SK-N-SH (cell line): ENCODE results near the gene HEXD. TPM values are rescaled to one million over a fixed set of nuclear protein-coding genes. Genes with fewer than 3 reads are reported as not detected.

Experiments used
- CTCF ChIA-PET: fragments of 300-600, 350-600 bp; formaldehyde crosslinking; extraction: SDS; loops from one replicate; lab custom pipeline; 2021; lab: Yijun Ruan, JAX
- POLR2A ChIA-PET: fragments of 350-600 bp; sonication (Branson Sonifier 250); formaldehyde crosslinking; extraction: SDS; loops from one replicate; lab custom pipeline; 2020; ENCODE audit warnings: antibody characterized with exemption, inconsistent platforms; lab: Yijun Ruan, JAX
- DNase-seq: peaks from one replicate; pipeline ENCODE4 v3.0.0; 2012
- H2AFZ ChIP-seq: fragments of 200-600 bp; sonication (generic); 2 replicates; pipeline ENCODE4 v1.8.1; 2016; ENCODE audit warnings: antibody characterized with exemption, mild to moderate bottlenecking, low read depth
- H3F3A ChIP-seq: fragments of 200-600 bp; sonication (generic); replicated peaks from 2 replicates; pipeline ENCODE3; 2016; ENCODE audit warnings: antibody characterized with exemption, mild to moderate bottlenecking; ENCODE audit not compliant: insufficient read depth
- H3K27ac ChIP-seq, 2 experiments: fragments of 200-500 bp in 1 of 2; fragments of 200-600 bp in 1 of 2; sonication (Bioruptor generic) in 1 of 2; sonication (generic), shearing (Covaris generic) in 1 of 2; 2 replicates each; pipeline versions ENCODE4 v1.5.1 to v1.6.1; 2014 to 2016; ENCODE audit warnings: low read depth in 2 of 2, inconsistent platforms in 1 of 2, low read length in 1 of 2, mild to moderate bottlenecking in 1 of 2, mixed read lengths in 1 of 2
- H3K27me3 ChIP-seq: fragments of 200-600 bp; sonication (generic), shearing (Covaris generic); 2 replicates; pipeline ENCODE4 v1.6.1; 2016; ENCODE audit warnings: mixed run types; ENCODE audit not compliant: insufficient read depth
- H3K36me3 ChIP-seq, 2 experiments: fragments of 200-500 bp in 1 of 2; fragments of 200-600 bp in 1 of 2; sonication (Bioruptor generic) in 1 of 2; sonication (generic) in 1 of 2; replicated peaks in 1 of 2; 2 replicates each; pipeline versions ENCODE3 to v1.5.1; 2014 to 2016; ENCODE audit warnings: low read length in 1 of 2, mild to moderate bottlenecking in 1 of 2; ENCODE audit not compliant: insufficient read depth in 2 of 2, control insufficient read depth in 1 of 2
- H3K4me1 ChIP-seq, 2 experiments: fragments of 200-500 bp in 1 of 2; fragments of 200-600 bp in 1 of 2; sonication (Bioruptor generic) in 1 of 2; sonication (generic), shearing (Covaris generic) in 1 of 2; 2 replicates each; pipeline versions ENCODE4 v1.5.1 to v1.6.1; 2014 to 2016; ENCODE audit warnings: low read depth in 1 of 2, low read length in 1 of 2, mixed run types in 1 of 2; ENCODE audit not compliant: insufficient read depth in 2 of 2, control insufficient read depth in 1 of 2
- H3K4me2 ChIP-seq: fragments of 200-600 bp; sonication (generic), shearing (Covaris generic); 2 replicates; pipeline ENCODE4 v1.6.1; 2017; ENCODE audit warnings: mixed run types
- H3K4me3 ChIP-seq, 2 experiments: fragments of 200-500 bp in 1 of 2; fragments of 200-600 bp in 1 of 2; sonication (Bioruptor generic) in 1 of 2; sonication (generic), shearing (Covaris generic) in 1 of 2; 2 replicates each; pipeline versions ENCODE4 v1.5.1 to v1.8.1; 2014 to 2016; ENCODE audit warnings: low read depth in 2 of 2, inconsistent platforms in 1 of 2, low read length in 1 of 2, mild to moderate bottlenecking in 1 of 2, mixed read lengths in 1 of 2, moderate library complexity in 1 of 2
- H3K79me2 ChIP-seq: fragments of 200-600 bp; sonication (generic); 2 replicates; pipeline ENCODE4 v1.8.1; 2017; ENCODE audit warnings: mild to moderate bottlenecking; ENCODE audit not compliant: insufficient read depth
- H3K9ac ChIP-seq: fragments of 200-600 bp; sonication (generic); 2 replicates; pipeline ENCODE4 v1.6.1; 2017; ENCODE audit warnings: mixed run types
- H3K9me2 ChIP-seq: fragments of 200-600 bp; sonication (generic); 2 replicates; pipeline ENCODE4 v1.6.1; 2017; ENCODE audit warnings: mixed run types
- H3K9me3 ChIP-seq: fragments of 200-600 bp; sonication (generic); 2 replicates; pipeline ENCODE4 v1.6.1; 2017; ENCODE audit warnings: mixed run types, mild to moderate bottlenecking, moderate library complexity
- H4K20me1 ChIP-seq: fragments of 200-600 bp; sonication (generic); 2 replicates; pipeline ENCODE4 v1.6.1; 2017; ENCODE audit warnings: mild to moderate bottlenecking, mixed run types; ENCODE audit not compliant: insufficient read depth
- CHD2 ChIP-seq: fragments of 150-350 bp; IDR thresholded peaks from 2 replicates; pipeline ENCODE4 v1.6.1; 2018; ENCODE audit warnings: low read length; ENCODE audit not compliant: partially characterized antibody
- ELF1 ChIP-seq: IDR thresholded peaks from 2 replicates; pipeline ENCODE4 v1.4.0; 2012
- IRF3 ChIP-seq: fragments of 150-350 bp; IDR thresholded peaks from 2 replicates; pipeline ENCODE4 v1.6.1; 2016; ENCODE audit warnings: mild to moderate bottlenecking, low read depth, low read length
- MEF2A ChIP-seq: IDR thresholded peaks from 2 replicates; pipeline ENCODE4 v1.4.0; 2012; ENCODE audit warnings: low read depth, borderline replicate concordance
- NRF1 ChIP-seq: IDR thresholded peaks from 2 replicates; pipeline ENCODE4 v1.6.1; 2012; ENCODE audit warnings: low read depth, mild to moderate bottlenecking, low read length
- POLR2AphosphoS5 ChIP-seq: IDR thresholded peaks from 2 replicates; pipeline ENCODE4 v1.6.1; 2012; ENCODE audit warnings: low read depth, low read length
- RXRA ChIP-seq: IDR thresholded peaks from 2 replicates; pipeline ENCODE4 v1.4.0; 2012; ENCODE audit warnings: low read depth, mild to moderate bottlenecking, borderline replicate concordance
- USF1 ChIP-seq: IDR thresholded peaks from 2 replicates; pipeline ENCODE4 v1.4.0; 2012; ENCODE audit warnings: low read depth, borderline replicate concordance
- USF2 ChIP-seq: fragments of 150-350 bp; IDR thresholded peaks from 2 replicates; pipeline ENCODE4 v1.6.1; 2017; ENCODE audit warnings: antibody characterized with exemption, low read length, low read depth, borderline replicate concordance
- WGBS: methylation state at CpG from one replicate; pipeline ENCODE4 v1.1.6; 2017; ENCODE audit warnings: low lambda C conversion rate; 5-methylcytosine and 5-hydroxymethylcytosine counted together
- polyA plus RNA-seq, 3 experiments: library from polyadenylated mRNA; depleted of rRNA; stranded (reverse); fragments of >200 nt; gene quantifications; 2 replicates each; pipeline ENCODE4 v1.2.3, GENCODE V29; 2012
- TF ChIP-seq, protein P1 (sequence below): IDR thresholded peaks from 2 replicates; pipeline ENCODE4; 2012
- TF ChIP-seq, protein P2 (sequence below): fragments of 200-600 bp; sonication (generic); IDR thresholded peaks from 2 replicates; pipeline ENCODE4 v1.6.1; 2017; ENCODE audit warnings: antibody characterized with exemption, mild to moderate bottlenecking, moderate library complexity
- TF ChIP-seq, protein P3 (sequence below): IDR thresholded peaks from 2 replicates; pipeline ENCODE4 v1.6.1; 2012; ENCODE audit warnings: mild to moderate bottlenecking, low read depth, low read length, moderate library complexity

The HEXD gene
- polyA plus RNA-seq, 1 of the 3 experiments (the other 2 are of a cell fraction): 38.8 TPM

DNA sequence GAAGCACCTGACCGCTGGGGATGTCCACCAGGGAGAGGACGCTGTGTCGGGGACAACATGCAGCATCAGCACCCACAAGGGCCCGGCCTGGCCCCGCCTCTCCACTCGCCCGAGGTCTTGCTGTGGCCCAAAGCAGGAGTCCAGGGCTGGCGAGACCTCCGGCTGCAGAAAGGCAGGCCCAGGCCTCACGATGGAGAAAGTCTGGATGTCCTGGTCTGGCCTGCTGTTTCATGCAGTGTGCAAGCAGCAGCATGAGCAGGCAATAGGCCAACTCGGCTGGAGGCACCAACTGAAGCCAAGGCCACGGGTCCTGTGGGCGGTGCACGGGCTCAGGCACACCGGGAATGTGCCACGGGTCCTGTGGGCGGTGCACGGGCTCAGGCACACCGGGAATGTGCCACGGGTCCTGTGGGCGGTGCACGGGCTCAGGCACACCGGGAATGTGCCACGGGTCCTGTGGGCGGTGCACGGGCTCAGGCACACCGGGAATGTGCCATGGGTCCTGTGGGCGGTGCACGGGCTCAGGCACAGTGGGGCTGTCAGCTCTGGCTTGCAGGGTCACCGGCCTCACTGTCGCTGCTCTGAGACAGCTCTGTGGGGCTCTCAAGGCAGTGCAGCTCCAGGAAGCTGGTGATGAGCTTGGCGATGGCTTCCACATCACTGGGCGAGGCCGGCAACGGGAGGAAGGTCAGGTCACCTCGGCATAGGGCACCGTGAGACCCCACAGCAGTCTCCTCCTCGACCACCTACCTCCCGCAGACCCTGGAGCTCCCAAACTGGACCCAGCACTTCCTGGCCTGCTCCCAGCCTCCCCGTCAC is 25.5 kb downstream of the HEXD start:
- peaks cover 0 to 22% of the 10 kb centered on the region in 2 experiments; a peak in 1 of 4 replicates for H3K4me1 ChIP-seq
- H2AFZ ChIP-seq: no peak overlapping the region
- H3K9me3 ChIP-seq: no peaks in the 10 kb centered on the region
- H3K9ac ChIP-seq: no peak overlapping the region
- no peak for DNase-seq
- WGBS: 97% methylated on average over 21 of the region's 40 CpGs
- no peaks in the 10 kb centered on the region for H3K27me3 ChIP-seq
- POLR2A ChIA-PET: no interaction called here
- H3F3A ChIP-seq: peaks cover 12% of the 10 kb centered on the region
- H3K4me2 ChIP-seq: no peak overlapping the region
- peaks cover 13% of the 10 kb centered on the region for H4K20me1 ChIP-seq
- CTCF ChIA-PET: interaction anchor here (0.6 to 2.2 kb wide), 3 partner anchors 12 to 158 kb away, joined by 3 to 9 read pairs (median 3); no protein-coding TSS in a partner anchor
- H3K36me3 ChIP-seq: peaks cover 7 to 54% of the 10 kb centered on the region in 2 experiments
- H3K27ac ChIP-seq: no peak overlapping the region
- TF ChIP-seq RXRA: no peak
- TF ChIP-seq USF1: no peak
- no peak for TF ChIP-seq CHD2
- TF ChIP-seq NRF1: no peak
- H3K9me2 ChIP-seq: no peaks in the 10 kb centered on the region
- H3K4me3 ChIP-seq: no peak overlapping the region
- H3K79me2 ChIP-seq: peaks cover 24% of the 10 kb centered on the region; the same call in 1 of the 2 replicates

- Histone ChIP-seq H3K36me3 (peaks cover 7 to 57% of the 10 kb centered on the region in 2 experiments), H4K20me1 (peaks cover 18% of the 10 kb centered on the region), H3F3A (peaks cover 12% of the 10 kb centered on the region), H3K9me2 (no peaks in the 10 kb centered on the region), H3K27me3 (no peaks in the 10 kb centered on the region), H2AFZ (no peak overlapping the region), H3K4me1 (peaks cover 4 to 26% of the 10 kb centered on the region in 2 experiments; a peak in 1 of 4 replicates), H3K4me3 (no peak overlapping the region), H3K9me3 (no peaks in the 10 kb centered on the region), H3K9ac (no peak overlapping the region), H3K79me2 (peaks cover 32% of the 10 kb centered on the region), H3K4me2 (no peak overlapping the region), H3K27ac (no peak overlapping the region; a peak in 1 of 4 replicates)
- TF ChIP-seq, protein P1, sequence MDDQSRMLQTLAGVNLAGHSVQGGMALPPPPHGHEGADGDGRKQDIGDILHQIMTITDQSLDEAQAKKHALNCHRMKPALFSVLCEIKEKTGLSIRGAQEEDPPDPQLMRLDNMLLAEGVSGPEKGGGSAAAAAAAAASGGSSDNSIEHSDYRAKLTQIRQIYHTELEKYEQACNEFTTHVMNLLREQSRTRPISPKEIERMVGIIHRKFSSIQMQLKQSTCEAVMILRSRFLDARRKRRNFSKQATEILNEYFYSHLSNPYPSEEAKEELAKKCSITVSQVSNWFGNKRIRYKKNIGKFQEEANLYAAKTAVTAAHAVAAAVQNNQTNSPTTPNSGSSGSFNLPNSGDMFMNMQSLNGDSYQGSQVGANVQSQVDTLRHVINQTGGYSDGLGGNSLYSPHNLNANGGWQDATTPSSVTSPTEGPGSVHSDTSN: no peak
- TF ChIP-seq MEF2A: no peak
- TF ChIP-seq, protein P2, sequence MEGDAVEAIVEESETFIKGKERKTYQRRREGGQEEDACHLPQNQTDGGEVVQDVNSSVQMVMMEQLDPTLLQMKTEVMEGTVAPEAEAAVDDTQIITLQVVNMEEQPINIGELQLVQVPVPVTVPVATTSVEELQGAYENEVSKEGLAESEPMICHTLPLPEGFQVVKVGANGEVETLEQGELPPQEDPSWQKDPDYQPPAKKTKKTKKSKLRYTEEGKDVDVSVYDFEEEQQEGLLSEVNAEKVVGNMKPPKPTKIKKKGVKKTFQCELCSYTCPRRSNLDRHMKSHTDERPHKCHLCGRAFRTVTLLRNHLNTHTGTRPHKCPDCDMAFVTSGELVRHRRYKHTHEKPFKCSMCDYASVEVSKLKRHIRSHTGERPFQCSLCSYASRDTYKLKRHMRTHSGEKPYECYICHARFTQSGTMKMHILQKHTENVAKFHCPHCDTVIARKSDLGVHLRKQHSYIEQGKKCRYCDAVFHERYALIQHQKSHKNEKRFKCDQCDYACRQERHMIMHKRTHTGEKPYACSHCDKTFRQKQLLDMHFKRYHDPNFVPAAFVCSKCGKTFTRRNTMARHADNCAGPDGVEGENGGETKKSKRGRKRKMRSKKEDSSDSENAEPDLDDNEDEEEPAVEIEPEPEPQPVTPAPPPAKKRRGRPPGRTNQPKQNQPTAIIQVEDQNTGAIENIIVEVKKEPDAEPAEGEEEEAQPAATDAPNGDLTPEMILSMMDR: no peak
- TF ChIP-seq IRF3: no peak
- no peak for TF ChIP-seq POLR2AphosphoS5
- TF ChIP-seq ELF1: no peak
- TF ChIP-seq, protein P3, sequence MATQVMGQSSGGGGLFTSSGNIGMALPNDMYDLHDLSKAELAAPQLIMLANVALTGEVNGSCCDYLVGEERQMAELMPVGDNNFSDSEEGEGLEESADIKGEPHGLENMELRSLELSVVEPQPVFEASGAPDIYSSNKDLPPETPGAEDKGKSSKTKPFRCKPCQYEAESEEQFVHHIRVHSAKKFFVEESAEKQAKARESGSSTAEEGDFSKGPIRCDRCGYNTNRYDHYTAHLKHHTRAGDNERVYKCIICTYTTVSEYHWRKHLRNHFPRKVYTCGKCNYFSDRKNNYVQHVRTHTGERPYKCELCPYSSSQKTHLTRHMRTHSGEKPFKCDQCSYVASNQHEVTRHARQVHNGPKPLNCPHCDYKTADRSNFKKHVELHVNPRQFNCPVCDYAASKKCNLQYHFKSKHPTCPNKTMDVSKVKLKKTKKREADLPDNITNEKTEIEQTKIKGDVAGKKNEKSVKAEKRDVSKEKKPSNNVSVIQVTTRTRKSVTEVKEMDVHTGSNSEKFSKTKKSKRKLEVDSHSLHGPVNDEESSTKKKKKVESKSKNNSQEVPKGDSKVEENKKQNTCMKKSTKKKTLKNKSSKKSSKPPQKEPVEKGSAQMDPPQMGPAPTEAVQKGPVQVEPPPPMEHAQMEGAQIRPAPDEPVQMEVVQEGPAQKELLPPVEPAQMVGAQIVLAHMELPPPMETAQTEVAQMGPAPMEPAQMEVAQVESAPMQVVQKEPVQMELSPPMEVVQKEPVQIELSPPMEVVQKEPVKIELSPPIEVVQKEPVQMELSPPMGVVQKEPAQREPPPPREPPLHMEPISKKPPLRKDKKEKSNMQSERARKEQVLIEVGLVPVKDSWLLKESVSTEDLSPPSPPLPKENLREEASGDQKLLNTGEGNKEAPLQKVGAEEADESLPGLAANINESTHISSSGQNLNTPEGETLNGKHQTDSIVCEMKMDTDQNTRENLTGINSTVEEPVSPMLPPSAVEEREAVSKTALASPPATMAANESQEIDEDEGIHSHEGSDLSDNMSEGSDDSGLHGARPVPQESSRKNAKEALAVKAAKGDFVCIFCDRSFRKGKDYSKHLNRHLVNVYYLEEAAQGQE: no peak
- TF ChIP-seq USF2: no peak
- peak; percentile 28 for DNase-seq
- ChIA-PET CTCF (interaction anchor here (0.6 to 1.5 kb wide), 3 partner anchors 8 to 159 kb away, joined by 3 read pairs; no protein-coding TSS in a partner anchor), POLR2A (no interaction called here)
- WGBS: 94% methylated on average over 20 of the region's 35 CpGs
Observed at GRCh38 chr17:82444284-82444893, 26.2 kb downstream of the HEXD start.
